Measurements from ENCODE around the gene ABHD6. TPM values are rescaled to one million over a fixed set of nuclear protein-coding genes. Genes with fewer than 3 reads are reported as not detected.
"Not testable (repeated sequence)": the region's sequence is repeated elsewhere in the genome, so short reads cannot be mapped to it uniquely, and the experiment has no call there.

Gene ABHD6
- total and polyA plus RNA-seq, 7 donors = 1.7 to 7.2 (median 5.0) TPM

DNA sequence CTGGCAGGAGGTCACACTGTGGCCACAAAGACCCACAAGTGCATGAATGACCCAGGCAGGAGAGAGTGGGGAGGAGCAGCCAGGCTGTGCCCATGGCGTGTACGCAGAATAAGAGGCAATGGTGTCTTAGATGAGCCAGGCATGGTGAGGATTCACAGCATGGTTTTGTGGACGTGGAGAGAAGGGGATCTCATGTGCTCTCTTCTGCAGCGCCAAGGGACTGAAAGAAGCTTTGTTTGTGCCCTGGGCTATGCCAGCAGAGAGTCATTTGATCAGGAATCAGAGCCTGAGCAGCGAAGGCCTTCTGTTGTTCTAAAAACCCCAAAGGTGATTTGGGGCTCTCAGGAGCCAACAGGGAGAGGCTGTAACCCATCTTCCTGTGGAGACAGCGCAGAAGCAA, 49.8 kb downstream of the ABHD6 start:
- H3K27ac ChIP-seq = no peak overlapping the region
- peaks cover 9% of the 10 kb centered on the region for H3K4me1 ChIP-seq
- no peak overlapping the region for H3K4me3 ChIP-seq
- H3K36me3 ChIP-seq (ENCODE audit: insufficient read depth in 1 of 2, low read depth in 1 of 2) = peaks cover 0 to 21% of the 10 kb centered on the region in 2 donors
- 67 to 79% (median 70%) methylated on average over 6 of the region's 6 CpGs for WGBS, 3 donors
- no peak for DNase-seq
- no peaks in the 10 kb centered on the region for H3K27me3 ChIP-seq (ENCODE audit: insufficient read depth in 3 of 3, low read length in 2 of 3)
- intact Hi-C loops (cut with DNase I) = no loop called here
- H3K9me3 ChIP-seq = no peaks in the 10 kb centered on the region
- TF ChIP-seq, protein P1, sequence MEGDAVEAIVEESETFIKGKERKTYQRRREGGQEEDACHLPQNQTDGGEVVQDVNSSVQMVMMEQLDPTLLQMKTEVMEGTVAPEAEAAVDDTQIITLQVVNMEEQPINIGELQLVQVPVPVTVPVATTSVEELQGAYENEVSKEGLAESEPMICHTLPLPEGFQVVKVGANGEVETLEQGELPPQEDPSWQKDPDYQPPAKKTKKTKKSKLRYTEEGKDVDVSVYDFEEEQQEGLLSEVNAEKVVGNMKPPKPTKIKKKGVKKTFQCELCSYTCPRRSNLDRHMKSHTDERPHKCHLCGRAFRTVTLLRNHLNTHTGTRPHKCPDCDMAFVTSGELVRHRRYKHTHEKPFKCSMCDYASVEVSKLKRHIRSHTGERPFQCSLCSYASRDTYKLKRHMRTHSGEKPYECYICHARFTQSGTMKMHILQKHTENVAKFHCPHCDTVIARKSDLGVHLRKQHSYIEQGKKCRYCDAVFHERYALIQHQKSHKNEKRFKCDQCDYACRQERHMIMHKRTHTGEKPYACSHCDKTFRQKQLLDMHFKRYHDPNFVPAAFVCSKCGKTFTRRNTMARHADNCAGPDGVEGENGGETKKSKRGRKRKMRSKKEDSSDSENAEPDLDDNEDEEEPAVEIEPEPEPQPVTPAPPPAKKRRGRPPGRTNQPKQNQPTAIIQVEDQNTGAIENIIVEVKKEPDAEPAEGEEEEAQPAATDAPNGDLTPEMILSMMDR (IDR thresholded peaks at IDR 0.05) = no peak
- peak in 1 of 4 donors; percentile 51 for ATAC-seq

- Histone ChIP-seq H3K36me3 (ENCODE audit: insufficient read depth in 1 of 2, low read depth in 1 of 2) (peaks cover 0 to 13% of the 10 kb centered on the region in 2 donors), H3K27me3 (ENCODE audit: insufficient read depth in 3 of 3, low read length in 2 of 3) (no peaks in the 10 kb centered on the region), H3K4me1 (peaks cover 9% of the 10 kb centered on the region), H3K4me3 (no peak overlapping the region), H3K9me3 (no peaks in the 10 kb centered on the region), H3K27ac (no peak overlapping the region)
- ATAC-seq (peak; percentile 40 to 93 (median 87)), DNase-seq (no peak)
- 46 to 56% (median 50%) methylated on average over 4 of the region's 4 CpGs for WGBS, 3 donors
- TF ChIP-seq, protein P1 (IDR thresholded peaks at IDR 0.05) = peak; percentile 19
- intact Hi-C loops (cut with DNase I) = no loop called here
Measured at GRCh38 chr3:58288011-58288728, 50.6 kb downstream of the ABHD6 start.

- DNase-seq; H3K27ac ChIP-seq; H3K9me3 ChIP-seq; H3K4me3 ChIP-seq; ATAC-seq; H3K27me3 ChIP-seq (ENCODE audit: insufficient read depth in 3 of 3, low read length in 2 of 3); H3K4me1 ChIP-seq; intact Hi-C loops (cut with DNase I): not testable (repeated sequence)
- 91 to 96% (median 94%) methylated on average over 3 of the region's 4 CpGs for WGBS, 3 donors
- peaks cover 0 to 13% of the 10 kb centered on the region in 2 donors for H3K36me3 ChIP-seq (ENCODE audit: insufficient read depth in 1 of 2, low read depth in 1 of 2)
Measured at GRCh38 chr3:58288964-58289613, 51.5 kb downstream of the ABHD6 start.

DNA sequence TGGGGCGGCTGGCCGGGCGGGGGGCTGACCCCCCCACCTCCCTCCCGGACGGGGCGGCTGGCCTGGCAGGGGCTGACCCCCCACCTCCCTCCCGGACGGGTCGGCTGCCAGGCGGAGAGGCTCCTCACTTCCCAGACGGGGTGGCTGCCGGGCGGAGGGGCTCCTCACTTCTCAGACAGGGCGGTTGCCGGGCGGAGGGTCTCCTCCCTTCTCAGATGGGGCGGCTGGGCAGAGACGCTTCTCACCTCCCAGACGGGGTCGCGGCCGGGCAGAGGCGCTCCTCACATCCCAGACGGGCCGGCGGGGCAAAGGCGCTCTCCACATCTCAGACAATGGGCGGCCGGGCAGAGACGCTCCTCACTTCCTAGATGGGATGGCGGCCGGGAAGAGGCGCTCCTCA, 52.9 kb downstream of the ABHD6 start:
- 97 to 100% (median 98%) methylated on average over 8 to 31 of the region's 33 CpGs for WGBS, 3 donors
- intact Hi-C loops (cut with DNase I) = loop anchor here in 1 of 2 donors (10.0 kb wide), 1 partner anchor 276 kb away; no protein-coding TSS in a partner anchor

GRCh38 chr3:58291671-58292338, 54.2 kb downstream of the ABHD6 start:
- ATAC-seq (no peak), DNase-seq (no peak)
- Histone ChIP-seq H3K9me3 (no peaks in the 10 kb centered on the region), H3K27ac (no peak overlapping the region), H3K4me1 (peaks cover 9% of the 10 kb centered on the region), H3K4me3 (no peak overlapping the region), H3K36me3 (ENCODE audit: insufficient read depth in 1 of 2, low read depth in 1 of 2) (no peaks in the 10 kb centered on the region), H3K27me3 (ENCODE audit: insufficient read depth in 3 of 3, low read length in 2 of 3) (no peaks in the 10 kb centered on the region)
- WGBS, 3 donors = 72 to 82% (median 77%) methylated on average over 9 of the region's 9 CpGs
- intact Hi-C loops (cut with DNase I) = loop anchor here in 1 of 2 donors (10.0 kb wide), 1 partner anchor 277 kb away; no protein-coding TSS in a partner anchor
- TF ChIP-seq, protein P1 (IDR thresholded peaks at IDR 0.05) = no peak

More for the DNA sequence above, 52.9 kb downstream of the ABHD6 start:
- not testable (repeated sequence) for H3K27ac ChIP-seq; H3K36me3 ChIP-seq (ENCODE audit: insufficient read depth in 1 of 2, low read depth in 1 of 2); ATAC-seq; DNase-seq; H3K9me3 ChIP-seq; H3K4me1 ChIP-seq; H3K27me3 ChIP-seq (ENCODE audit: insufficient read depth in 3 of 3, low read length in 2 of 3); H3K4me3 ChIP-seq
